Right atrium auricular region (tissue), 2 donors: ENCODE measurements around the gene BTBD7. TPM values are rescaled to one million over a fixed set of nuclear protein-coding genes. Genes with fewer than 3 reads are reported as not detected.

Source experiments
- DNase-seq: peaks from one replicate; pipeline ENCODE4 v3.0.0-alpha.2; 2019; ENCODE audit warnings: low spot score
- H3K27ac ChIP-seq, 2 donors: fragments of 200-600 bp; sonication (generic); 1 replicate in 1 of 2; 2 replicates in 1 of 2; pipeline ENCODE4 v1.5.1; 2016 to 2019
- H3K27me3 ChIP-seq, 2 donors: fragments of 200-600 bp; sonication (generic); one replicate each; pipeline versions ENCODE4 v1.5.1 to v1.6.0; 2017 to 2019
- H3K36me3 ChIP-seq: fragments of 200-600 bp; sonication (generic); one replicate; pipeline ENCODE4 v1.5.1; 2016
- H3K4me1 ChIP-seq, 2 donors: fragments of 200-600 bp; sonication (generic); one replicate each; pipeline versions ENCODE4 v1.5.1 to v1.6.0; 2017 to 2019
- H3K4me3 ChIP-seq, 2 donors: fragments of 200-600 bp; sonication (generic); 1 replicate in 1 of 2; 2 replicates in 1 of 2; pipeline ENCODE4 v1.5.1; 2017 to 2019; ENCODE audit warnings: mild to moderate bottlenecking in 1 of 2, moderate library complexity in 1 of 2
- H3K9me3 ChIP-seq, 2 donors: fragments of 200-600 bp; sonication (generic); one replicate each; pipeline ENCODE4 v1.5.1; 2019
- total RNA-seq, 2 donors: library from RNA; depleted of rRNA; stranded (reverse); fragments of >200 nt; gene quantifications; one replicate each; pipeline ENCODE4 v1.1.0, GENCODE V29; 2016
- TF ChIP-seq, protein P1 (sequence below), 2 donors: fragments of 200-600 bp; sonication (generic); IDR thresholded peaks; one replicate each; pipeline ENCODE4 v1.5.1; 2019; ENCODE audit warnings: antibody characterized with exemption in 2 of 2

Gene BTBD7
- total RNA-seq, 2 donors from 2014 or later, result 13.3 to 17.6 TPM

DNA sequence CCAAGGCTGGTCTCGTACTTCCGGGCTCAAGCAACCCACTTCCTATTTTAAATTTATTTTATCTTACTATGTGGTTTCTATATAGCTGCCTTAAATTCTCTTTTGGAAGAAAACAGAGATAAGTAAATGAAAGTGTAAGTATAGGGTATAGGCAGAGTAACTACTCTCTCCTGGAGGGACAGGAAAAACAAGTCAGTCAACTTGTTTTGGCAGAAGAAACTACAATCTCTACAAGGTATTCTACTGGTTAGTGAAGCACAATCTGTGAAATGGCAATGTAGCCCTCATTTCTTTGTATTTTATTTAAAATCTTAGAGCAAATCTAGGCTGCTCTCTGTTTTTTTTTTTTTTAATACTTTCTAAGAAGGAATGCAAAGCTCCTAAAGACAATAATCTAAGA is 70.4 kb downstream of the BTBD7 start:
- Histone ChIP-seq H3K9me3 (no peaks in the 10 kb centered on the region), H3K36me3 (peaks cover 18% of the 10 kb centered on the region), H3K4me3 (no peak overlapping the region), H3K27me3 (no peaks in the 10 kb centered on the region), H3K4me1 (no peaks in the 10 kb centered on the region), H3K27ac (no peak overlapping the region)
- TF ChIP-seq, protein P1, sequence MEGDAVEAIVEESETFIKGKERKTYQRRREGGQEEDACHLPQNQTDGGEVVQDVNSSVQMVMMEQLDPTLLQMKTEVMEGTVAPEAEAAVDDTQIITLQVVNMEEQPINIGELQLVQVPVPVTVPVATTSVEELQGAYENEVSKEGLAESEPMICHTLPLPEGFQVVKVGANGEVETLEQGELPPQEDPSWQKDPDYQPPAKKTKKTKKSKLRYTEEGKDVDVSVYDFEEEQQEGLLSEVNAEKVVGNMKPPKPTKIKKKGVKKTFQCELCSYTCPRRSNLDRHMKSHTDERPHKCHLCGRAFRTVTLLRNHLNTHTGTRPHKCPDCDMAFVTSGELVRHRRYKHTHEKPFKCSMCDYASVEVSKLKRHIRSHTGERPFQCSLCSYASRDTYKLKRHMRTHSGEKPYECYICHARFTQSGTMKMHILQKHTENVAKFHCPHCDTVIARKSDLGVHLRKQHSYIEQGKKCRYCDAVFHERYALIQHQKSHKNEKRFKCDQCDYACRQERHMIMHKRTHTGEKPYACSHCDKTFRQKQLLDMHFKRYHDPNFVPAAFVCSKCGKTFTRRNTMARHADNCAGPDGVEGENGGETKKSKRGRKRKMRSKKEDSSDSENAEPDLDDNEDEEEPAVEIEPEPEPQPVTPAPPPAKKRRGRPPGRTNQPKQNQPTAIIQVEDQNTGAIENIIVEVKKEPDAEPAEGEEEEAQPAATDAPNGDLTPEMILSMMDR (IDR thresholded peaks at IDR 0.05), result no peak
- DNase-seq, result no peak

- TF ChIP-seq, protein P1 (IDR thresholded peaks at IDR 0.05), result no peak
- H3K36me3 ChIP-seq, result peaks cover 66% of the 10 kb centered on the region
- no peak for DNase-seq
- no peak overlapping the region for H3K27ac ChIP-seq
- H3K27me3 ChIP-seq, result no peaks in the 10 kb centered on the region
- no peaks in the 10 kb centered on the region for H3K9me3 ChIP-seq
- no peak overlapping the region for H3K4me3 ChIP-seq
- H3K4me1 ChIP-seq, result no peaks in the 10 kb centered on the region
Measured at GRCh38 chr14:93249128-93249831, 83.6 kb downstream of the BTBD7 start.

GRCh38 chr14:93246534-93246933 is 86.3 kb downstream of the BTBD7 start:
- DNase-seq, result no peak
- Histone ChIP-seq H3K9me3 (no peaks in the 10 kb centered on the region), H3K4me3 (no peak overlapping the region), H3K4me1 (no peaks in the 10 kb centered on the region), H3K27me3 (no peaks in the 10 kb centered on the region), H3K36me3 (peaks cover 72% of the 10 kb centered on the region), H3K27ac (no peak overlapping the region)
- TF ChIP-seq, protein P1 (IDR thresholded peaks at IDR 0.05), result no peak

- no peak for DNase-seq
- Histone ChIP-seq H3K27ac (no peak overlapping the region), H3K9me3 (no peaks in the 10 kb centered on the region), H3K36me3 (peaks cover 72% of the 10 kb centered on the region), H3K4me3 (no peak overlapping the region), H3K27me3 (no peaks in the 10 kb centered on the region), H3K4me1 (no peaks in the 10 kb centered on the region)
- TF ChIP-seq, protein P1 (IDR thresholded peaks at IDR 0.05), result no peak
Measured at GRCh38 chr14:93245764-93246420, 86.9 kb downstream of the BTBD7 start.

GRCh38 chr14:93240678-93241000 is 92.2 kb downstream of the BTBD7 start:
- peaks cover 44% of the 10 kb centered on the region for H3K36me3 ChIP-seq
- TF ChIP-seq, protein P1 (IDR thresholded peaks at IDR 0.05), result no peak
- H3K27me3 ChIP-seq, result no peaks in the 10 kb centered on the region

More at GRCh38 chr14:93240678-93241000, 92.2 kb downstream of the BTBD7 start:
- H3K4me1 ChIP-seq, result no peaks in the 10 kb centered on the region
- no peak overlapping the region for H3K4me3 ChIP-seq
- no peak for DNase-seq
- H3K9me3 ChIP-seq, result no peaks in the 10 kb centered on the region
- no peak overlapping the region for H3K27ac ChIP-seq
